ENCODE results near the gene OR6Q1. TPM values are rescaled to one million over a fixed set of nuclear protein-coding genes. Genes with fewer than 3 reads are reported as not detected.

Gene OR6Q1
- total and polyA plus RNA-seq, 2 experiments from 2014 or later = not detected

DNA sequence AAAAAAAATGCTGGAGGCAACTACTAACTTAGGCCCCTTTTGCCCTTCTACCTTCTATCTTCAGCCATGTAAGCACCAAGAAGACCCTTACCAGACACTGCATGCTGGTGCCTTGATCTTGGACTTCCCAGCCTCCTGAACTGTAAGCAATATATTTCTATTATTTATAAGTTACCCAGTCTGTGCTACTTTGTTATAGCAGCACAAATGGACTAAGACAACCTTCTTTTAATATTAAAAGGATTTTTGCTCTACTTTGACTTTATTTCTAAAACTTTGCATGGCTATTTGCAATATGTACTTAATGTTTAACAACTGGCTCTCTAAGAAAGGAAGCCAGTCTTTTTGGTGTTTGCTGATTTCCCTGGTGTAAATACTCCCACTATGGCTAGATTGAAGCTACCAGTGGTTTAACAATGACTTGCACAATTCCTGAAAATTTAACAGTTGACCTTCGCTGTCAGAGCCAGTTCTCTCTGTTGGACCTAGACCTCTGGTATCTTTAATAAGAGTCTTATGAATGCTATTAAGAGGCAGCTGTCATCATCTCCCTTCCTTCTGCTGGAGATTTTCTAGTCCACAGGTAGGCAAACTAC, 25.2 kb downstream of the OR6Q1 start:
- no peak overlapping the region for H3K4me3 ChIP-seq
- H3K27me3 ChIP-seq (ENCODE audit: insufficient read depth) = no peaks in the 10 kb centered on the region
- no peaks in the 10 kb centered on the region for H3F3A ChIP-seq (replicated peaks; ENCODE audit: low read depth)
- peaks cover 13% of the 10 kb centered on the region for H3K4me1 ChIP-seq (ENCODE audit: insufficient read depth)
- H3K4me1 Mint-ChIP-seq = peaks cover 28% of the 10 kb centered on the region
- no peak overlapping the region; the same call in 1 of the 2 replicates for H3K27ac Mint-ChIP-seq
- H3K4me2 ChIP-seq = no peak overlapping the region
- H3K9me3 Mint-ChIP-seq = peaks cover 3% of the 10 kb centered on the region; the same call in 2 of the 3 replicates
- H3K36me3 ChIP-seq (ENCODE audit: insufficient read depth) = no peaks in the 10 kb centered on the region
- H3K79me2 ChIP-seq (replicated peaks; ENCODE audit: insufficient read depth) = no peaks in the 10 kb centered on the region
- no peak overlapping the region for H2AFZ ChIP-seq
- H3K9me2 ChIP-seq (ENCODE audit: insufficient read depth) = no peaks in the 10 kb centered on the region
- no peak overlapping the region for H3K4me3 Mint-ChIP-seq
- no peak overlapping the region for H3K27ac ChIP-seq (ENCODE audit: low read depth)
- ATAC-seq = no peak
- peaks cover 3% of the 10 kb centered on the region for H3K27me3 Mint-ChIP-seq (ENCODE audit: insufficient read depth, low read depth, poor library complexity)
- DNase-seq (ENCODE audit: low spot score) = no peak
- no peaks in the 10 kb centered on the region for H3K36me3 Mint-ChIP-seq (ENCODE audit: low read depth)
- H4K20me1 ChIP-seq (replicated peaks; ENCODE audit: insufficient read depth) = no peaks in the 10 kb centered on the region
- no peak for TF ChIP-seq EZH2 (IDR thresholded peaks at IDR 0.05; ENCODE audit: low read depth, unreplicated experiment)
- no peak for TF ChIP-seq POLR2AphosphoS5 (IDR thresholded peaks at IDR 0.05; ENCODE audit: low read depth)

DNA sequence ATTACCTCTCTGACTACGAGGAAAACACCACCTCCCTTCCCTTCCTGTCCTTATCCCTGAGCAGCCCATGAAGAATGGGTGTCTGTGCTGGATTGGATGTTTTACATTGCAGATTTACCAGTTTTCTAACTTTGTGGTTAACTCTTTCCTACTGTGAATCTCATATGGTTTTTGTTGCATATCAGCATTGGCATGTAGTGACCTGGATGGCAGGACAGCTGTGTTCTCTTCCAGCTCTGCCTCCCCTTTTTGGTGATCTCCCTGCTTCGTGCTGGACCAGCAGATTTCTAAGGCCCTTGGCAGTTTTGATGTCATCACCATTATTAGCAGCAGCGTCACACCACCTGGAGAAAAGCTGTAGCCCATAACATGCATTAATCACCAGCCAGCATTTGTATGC, 26.7 kb downstream of the OR6Q1 start:
- ATAC-seq = no peak
- H3K27me3 Mint-ChIP-seq (ENCODE audit: insufficient read depth, low read depth, poor library complexity) = peaks cover 3% of the 10 kb centered on the region
- peak overlapping the region; percentile 46; the same call in 1 of the 2 replicates for H3K27ac Mint-ChIP-seq
- no peak overlapping the region for H3K4me2 ChIP-seq
- H3F3A ChIP-seq (replicated peaks; ENCODE audit: low read depth) = no peaks in the 10 kb centered on the region
- no peaks in the 10 kb centered on the region for H3K9me2 ChIP-seq (ENCODE audit: insufficient read depth)
- peaks cover 28% of the 10 kb centered on the region for H3K4me1 ChIP-seq (ENCODE audit: insufficient read depth)
- H2AFZ ChIP-seq = peak overlapping the region; percentile 52; the same call in 1 of the 2 replicates
- no peaks in the 10 kb centered on the region for H3K27me3 ChIP-seq (ENCODE audit: insufficient read depth)
- H3K4me3 ChIP-seq = no peak overlapping the region
- no peaks in the 10 kb centered on the region for H3K36me3 Mint-ChIP-seq (ENCODE audit: low read depth)
- H3K27ac ChIP-seq (ENCODE audit: low read depth) = no peak overlapping the region
- H3K4me1 Mint-ChIP-seq = peaks cover 41% of the 10 kb centered on the region
- no peaks in the 10 kb centered on the region for H3K36me3 ChIP-seq (ENCODE audit: insufficient read depth)
- H3K79me2 ChIP-seq (replicated peaks; ENCODE audit: insufficient read depth) = no peaks in the 10 kb centered on the region
- no peak overlapping the region for H3K4me3 Mint-ChIP-seq
- no peaks in the 10 kb centered on the region for H4K20me1 ChIP-seq (replicated peaks; ENCODE audit: insufficient read depth)
- H3K9me3 Mint-ChIP-seq = peaks cover 3% of the 10 kb centered on the region; the same call in 2 of the 3 replicates
- DNase-seq (ENCODE audit: low spot score) = no peak
- TF ChIP-seq STAT1 (IDR thresholded peaks at IDR 0.05; ENCODE audit: unreplicated experiment) = no peak
- TF ChIP-seq, protein P1, sequence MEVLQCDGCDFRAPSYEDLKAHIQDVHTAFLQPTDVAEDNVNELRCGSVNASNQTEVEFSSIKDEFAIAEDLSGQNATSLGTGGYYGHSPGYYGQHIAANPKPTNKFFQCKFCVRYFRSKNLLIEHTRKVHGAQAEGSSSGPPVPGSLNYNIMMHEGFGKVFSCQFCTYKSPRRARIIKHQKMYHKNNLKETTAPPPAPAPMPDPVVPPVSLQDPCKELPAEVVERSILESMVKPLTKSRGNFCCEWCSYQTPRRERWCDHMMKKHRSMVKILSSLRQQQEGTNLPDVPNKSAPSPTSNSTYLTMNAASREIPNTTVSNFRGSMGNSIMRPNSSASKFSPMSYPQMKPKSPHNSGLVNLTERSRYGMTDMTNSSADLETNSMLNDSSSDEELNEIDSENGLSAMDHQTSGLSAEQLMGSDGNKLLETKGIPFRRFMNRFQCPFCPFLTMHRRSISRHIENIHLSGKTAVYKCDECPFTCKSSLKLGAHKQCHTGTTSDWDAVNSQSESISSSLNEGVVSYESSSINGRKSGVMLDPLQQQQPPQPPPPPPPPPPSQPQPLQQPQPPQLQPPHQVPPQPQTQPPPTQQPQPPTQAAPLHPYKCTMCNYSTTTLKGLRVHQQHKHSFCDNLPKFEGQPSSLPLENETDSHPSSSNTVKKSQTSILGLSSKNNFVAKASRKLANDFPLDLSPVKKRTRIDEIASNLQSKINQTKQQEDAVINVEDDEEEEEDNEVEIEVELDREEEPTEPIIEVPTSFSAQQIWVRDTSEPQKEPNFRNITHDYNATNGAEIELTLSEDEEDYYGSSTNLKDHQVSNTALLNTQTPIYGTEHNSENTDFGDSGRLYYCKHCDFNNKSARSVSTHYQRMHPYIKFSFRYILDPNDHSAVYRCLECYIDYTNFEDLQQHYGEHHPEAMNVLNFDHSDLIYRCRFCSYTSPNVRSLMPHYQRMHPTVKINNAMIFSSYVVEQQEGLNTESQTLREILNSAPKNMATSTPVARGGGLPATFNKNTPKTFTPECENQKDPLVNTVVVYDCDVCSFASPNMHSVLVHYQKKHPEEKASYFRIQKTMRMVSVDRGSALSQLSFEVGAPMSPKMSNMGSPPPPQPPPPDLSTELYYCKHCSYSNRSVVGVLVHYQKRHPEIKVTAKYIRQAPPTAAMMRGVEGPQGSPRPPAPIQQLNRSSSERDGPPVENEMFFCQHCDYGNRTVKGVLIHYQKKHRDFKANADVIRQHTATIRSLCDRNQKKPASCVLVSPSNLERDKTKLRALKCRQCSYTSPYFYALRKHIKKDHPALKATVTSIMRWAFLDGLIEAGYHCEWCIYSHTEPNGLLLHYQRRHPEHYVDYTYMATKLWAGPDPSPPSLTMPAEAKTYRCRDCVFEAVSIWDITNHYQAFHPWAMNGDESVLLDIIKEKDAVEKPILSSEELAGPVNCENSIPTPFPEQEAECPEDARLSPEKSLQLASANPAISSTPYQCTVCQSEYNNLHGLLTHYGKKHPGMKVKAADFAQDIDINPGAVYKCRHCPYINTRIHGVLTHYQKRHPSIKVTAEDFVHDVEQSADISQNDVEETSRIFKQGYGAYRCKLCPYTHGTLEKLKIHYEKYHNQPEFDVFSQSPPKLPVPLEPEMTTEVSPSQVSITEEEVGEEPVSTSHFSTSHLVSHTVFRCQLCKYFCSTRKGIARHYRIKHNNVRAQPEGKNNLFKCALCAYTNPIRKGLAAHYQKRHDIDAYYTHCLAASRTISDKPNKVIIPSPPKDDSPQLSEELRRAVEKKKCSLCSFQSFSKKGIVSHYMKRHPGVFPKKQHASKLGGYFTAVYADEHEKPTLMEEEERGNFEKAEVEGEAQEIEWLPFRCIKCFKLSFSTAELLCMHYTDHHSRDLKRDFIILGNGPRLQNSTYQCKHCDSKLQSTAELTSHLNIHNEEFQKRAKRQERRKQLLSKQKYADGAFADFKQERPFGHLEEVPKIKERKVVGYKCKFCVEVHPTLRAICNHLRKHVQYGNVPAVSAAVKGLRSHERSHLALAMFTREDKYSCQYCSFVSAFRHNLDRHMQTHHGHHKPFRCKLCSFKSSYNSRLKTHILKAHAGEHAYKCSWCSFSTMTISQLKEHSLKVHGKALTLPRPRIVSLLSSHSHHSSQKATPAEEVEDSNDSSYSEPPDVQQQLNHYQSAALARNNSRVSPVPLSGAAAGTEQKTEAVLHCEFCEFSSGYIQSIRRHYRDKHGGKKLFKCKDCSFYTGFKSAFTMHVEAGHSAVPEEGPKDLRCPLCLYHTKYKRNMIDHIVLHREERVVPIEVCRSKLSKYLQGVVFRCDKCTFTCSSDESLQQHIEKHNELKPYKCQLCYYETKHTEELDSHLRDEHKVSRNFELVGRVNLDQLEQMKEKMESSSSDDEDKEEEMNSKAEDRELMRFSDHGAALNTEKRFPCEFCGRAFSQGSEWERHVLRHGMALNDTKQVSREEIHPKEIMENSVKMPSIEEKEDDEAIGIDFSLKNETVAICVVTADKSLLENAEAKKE (CRISPR knock-in tag; IDR thresholded peaks at IDR 0.05) = no peak
- no peak for TF ChIP-seq NANOG (IDR thresholded peaks at IDR 0.05; ENCODE audit: borderline replicate concordance)
- TF ChIP-seq ZNF331 (CRISPR knock-in tag; IDR thresholded peaks at IDR 0.05; ENCODE audit: low read depth) = no peak
- no peak for TF ChIP-seq CREB1 (CRISPR knock-in tag; IDR thresholded peaks at IDR 0.05; ENCODE audit: low read depth)
- TF ChIP-seq, protein P2, sequence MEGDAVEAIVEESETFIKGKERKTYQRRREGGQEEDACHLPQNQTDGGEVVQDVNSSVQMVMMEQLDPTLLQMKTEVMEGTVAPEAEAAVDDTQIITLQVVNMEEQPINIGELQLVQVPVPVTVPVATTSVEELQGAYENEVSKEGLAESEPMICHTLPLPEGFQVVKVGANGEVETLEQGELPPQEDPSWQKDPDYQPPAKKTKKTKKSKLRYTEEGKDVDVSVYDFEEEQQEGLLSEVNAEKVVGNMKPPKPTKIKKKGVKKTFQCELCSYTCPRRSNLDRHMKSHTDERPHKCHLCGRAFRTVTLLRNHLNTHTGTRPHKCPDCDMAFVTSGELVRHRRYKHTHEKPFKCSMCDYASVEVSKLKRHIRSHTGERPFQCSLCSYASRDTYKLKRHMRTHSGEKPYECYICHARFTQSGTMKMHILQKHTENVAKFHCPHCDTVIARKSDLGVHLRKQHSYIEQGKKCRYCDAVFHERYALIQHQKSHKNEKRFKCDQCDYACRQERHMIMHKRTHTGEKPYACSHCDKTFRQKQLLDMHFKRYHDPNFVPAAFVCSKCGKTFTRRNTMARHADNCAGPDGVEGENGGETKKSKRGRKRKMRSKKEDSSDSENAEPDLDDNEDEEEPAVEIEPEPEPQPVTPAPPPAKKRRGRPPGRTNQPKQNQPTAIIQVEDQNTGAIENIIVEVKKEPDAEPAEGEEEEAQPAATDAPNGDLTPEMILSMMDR (conservative IDR thresholded peaks at IDR 0.05; ENCODE audit: low read depth in 2 of 2) = no peak
- no peak for TF ChIP-seq REST (IDR thresholded peaks at IDR 0.05; ENCODE audit: unreplicated experiment)
- no peak for TF ChIP-seq EZH2phosphoT487 (IDR thresholded peaks at IDR 0.05; ENCODE audit: unreplicated experiment)

All from GM23338 (cell line).